GM21526 (cell line): ENCODE measurements around the gene KRTAP4-8.
"Not testable (repeated sequence)": the region's sequence is repeated elsewhere in the genome, so short reads cannot be mapped to it uniquely, and the experiment has no call there.

ENCODE experiments used
- ATAC-seq: cut with Tn5 transposase; IDR thresholded peaks from one replicate; pipeline ENCODE4 v1.9.1; 2021; ENCODE audit warnings: moderate library complexity; ENCODE audit not compliant: unreplicated experiment, low FRiP score

The KRTAP4-8 gene

DNA sequence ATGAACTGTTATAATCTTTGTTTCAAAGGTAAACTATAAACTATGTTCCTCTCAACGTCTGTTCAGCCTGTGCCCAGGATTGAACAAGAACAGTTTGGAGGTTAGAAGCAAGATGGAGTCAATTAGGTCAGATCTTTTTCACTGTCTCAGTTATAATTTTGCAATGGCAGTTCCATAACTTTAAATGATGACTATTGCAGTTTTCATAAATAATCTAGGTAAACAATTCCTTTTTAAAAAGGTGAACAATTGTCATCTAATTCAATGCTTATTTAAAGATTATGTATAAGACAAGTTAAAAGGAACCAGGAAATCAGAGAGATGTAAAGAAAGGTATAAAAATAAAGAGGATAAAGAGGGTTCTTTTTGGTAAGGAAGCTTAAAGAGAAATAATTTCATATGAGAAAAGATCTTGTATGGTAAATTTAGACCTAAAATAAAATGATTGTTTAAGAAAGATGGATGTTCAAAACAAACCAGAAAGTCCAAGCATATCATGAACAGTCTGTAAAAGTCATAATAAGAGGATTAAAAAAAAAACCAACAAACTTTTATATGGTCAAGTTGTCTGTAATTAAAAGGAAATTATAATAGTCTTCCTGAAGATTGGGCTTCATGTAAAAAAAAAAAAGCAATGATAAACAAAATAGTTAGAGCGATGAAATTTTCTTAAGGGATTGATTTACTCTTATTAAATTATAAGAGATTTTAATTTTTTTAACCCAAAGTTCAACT lies 13.4 kb upstream of the KRTAP4-8 start:
- no peak for ATAC-seq

DNA sequence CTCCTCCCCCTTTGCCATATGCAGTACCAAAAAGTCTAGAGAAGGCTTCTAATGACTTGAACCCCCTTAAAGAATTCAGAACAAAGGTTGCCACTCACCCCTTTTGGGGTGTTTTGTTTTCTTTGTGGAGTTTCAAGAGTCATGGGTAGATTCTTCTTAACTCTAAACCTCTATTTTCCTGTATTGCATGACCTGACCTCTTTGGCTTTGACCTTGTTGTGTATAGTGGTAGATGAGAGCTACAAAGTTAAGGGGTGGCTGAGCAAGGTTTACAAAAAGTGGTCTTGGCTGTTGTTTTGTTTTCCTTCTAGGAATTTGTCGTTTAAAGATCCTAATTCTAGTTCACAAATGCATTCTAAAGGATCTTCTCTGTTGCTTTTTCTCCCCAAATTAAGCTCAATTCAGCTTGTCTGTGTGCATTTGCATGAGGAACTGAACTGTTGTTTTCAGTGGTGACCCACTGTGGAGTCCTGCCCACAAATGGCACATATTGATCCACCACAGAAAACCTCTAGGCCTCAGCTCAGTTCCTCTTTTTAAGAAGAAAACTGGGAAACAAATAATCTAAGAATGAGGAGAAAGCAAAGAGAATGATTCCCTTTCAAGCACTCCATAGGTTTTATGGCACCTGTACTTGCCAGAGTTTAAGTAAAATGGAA lies 10.9 kb upstream of the KRTAP4-8 start:
- ATAC-seq, result not testable (repeated sequence)

DNA sequence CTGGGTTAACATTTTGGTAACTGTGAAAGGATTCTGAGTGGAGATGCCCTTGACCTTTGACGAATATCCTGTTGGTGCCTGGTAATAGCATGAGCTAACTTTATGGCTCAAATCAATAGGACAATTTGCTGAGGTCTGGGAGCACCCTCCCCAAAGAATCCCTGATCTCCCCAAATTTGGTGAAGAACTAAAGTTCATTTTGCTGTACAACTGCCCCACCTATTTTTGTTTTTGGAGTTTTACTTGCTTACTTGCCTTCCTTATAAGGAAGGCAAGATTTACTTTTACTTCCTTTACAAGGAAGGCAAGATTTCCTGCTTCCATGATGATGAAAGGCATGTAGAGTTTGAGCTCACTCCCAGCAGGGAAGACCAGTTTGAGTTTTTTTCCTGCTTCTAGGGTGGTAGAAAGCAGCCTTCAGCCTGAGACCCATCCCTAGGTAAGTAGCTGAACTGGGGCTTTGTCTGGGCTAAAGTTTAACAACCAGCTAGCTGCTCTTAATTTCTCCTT lies 10.1 kb upstream of the KRTAP4-8 start:
- ATAC-seq, result no peak

DNA sequence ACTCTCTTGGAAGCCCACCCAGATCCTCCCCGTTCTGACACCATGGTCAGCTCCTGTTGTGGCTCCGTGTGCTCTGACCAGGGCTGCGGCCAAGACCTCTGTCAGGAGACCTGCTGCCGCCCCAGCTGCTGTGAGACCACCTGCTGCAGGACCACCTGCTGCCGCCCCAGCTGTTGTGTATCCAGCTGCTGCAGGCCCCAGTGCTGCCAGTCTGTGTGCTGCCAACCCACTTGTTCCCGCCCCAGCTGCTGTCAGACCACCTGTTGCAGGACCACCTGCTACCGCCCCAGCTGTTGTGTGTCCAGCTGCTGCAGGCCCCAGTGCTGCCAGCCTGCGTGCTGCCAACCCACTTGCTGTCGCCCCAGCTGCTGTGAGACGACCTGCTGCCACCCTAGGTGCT lies 7.4 kb upstream of the KRTAP4-8 start, which contains the start of gene KRTAP4-9:
Gene KRTAP4-9, plus strand, starts transcription at position 43 of the 400 bp plus-strand sequence. Its CDS starts 0 bp downstream, at position 43.
- ATAC-seq, result not testable (repeated sequence)

DNA sequence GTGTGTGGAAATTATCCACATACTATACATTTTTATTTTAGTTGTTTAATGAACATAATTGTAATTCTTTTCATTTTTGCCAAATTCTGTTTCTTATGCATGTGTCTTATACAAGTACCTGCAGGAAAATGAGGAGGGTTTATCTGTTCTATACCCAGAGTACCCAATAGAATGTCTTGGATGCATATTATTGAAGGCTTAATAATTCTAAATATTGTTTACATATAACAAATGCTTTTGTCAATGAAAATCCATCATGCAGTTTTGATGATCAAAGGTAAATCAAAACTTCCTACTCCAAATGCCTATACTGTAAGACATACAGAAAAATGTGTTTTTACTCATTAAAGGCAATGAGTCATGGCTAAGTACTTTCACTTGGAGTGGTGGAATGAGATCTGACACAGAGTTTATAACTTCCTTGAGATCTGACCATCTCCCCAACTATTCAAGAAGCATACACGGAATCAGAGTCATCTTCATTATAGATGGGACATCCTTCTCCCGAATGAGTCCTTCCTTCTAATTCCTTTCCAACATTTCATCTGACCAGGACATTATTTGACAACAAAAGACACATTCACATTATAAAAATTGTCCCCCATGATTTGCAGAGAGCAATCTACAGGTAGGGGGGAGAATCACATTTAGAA lies 6.6 kb upstream of the KRTAP4-8 start:
- not testable (repeated sequence) for ATAC-seq

DNA sequence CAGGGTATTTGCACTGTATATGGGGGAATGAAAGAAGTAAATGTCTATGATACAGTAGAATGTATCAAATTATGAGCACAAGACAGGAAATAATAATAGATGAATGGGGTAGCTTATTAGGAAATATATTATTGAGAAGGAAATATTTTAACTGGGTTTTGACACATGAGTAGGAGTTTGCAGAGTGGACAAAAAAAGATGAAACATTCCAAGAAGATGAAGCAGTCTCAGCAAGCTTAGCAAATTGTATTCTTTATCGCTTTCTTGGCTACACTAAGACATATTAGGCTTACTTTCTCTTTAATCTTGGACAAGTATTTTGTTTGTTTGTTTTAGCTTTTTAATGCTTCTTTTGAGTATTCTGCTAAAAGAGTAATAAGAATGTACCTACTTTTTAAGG lies 6.0 kb upstream of the KRTAP4-8 start:
- no peak for ATAC-seq

DNA sequence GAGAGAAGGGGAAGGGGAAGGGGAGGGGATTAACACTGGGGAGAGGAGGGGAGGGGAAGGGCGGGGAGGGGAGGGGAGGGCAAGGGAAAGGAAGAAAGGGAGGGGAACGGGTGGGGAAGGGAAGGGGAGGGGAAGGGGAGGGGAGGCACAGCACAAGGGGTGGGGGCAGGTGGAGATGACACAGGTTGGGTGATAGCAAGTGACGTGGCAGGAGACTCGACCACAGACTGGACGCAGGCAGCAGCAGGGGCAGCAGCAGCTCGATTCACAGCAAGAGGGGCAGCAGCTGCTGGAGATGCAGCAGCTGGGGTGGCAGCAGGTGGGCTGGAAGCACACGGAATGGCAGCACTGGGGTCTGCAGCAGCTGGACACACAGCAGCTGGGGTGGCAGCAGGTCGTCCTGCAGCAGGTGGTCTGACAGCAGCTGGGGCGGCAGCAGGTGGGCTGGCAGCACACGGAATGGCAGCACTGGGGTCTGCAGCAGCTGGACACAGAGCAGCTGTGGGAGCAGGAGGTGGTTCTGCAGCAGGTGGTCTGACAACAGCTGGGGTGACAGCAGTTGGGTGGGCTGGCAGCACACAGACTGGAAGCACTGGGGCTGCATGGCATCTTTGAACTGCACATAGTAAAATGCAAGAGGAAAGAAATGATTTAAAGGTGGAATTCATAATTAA lies 3.8 kb upstream of the KRTAP4-8 start, which contains the start of gene KRTAP4-16:
Gene KRTAP4-16, minus strand, starts transcription at position 624 of the 674 bp plus-strand sequence. Its CDS starts 0 bp downstream, at position 624.
- ATAC-seq, result no peak

DNA sequence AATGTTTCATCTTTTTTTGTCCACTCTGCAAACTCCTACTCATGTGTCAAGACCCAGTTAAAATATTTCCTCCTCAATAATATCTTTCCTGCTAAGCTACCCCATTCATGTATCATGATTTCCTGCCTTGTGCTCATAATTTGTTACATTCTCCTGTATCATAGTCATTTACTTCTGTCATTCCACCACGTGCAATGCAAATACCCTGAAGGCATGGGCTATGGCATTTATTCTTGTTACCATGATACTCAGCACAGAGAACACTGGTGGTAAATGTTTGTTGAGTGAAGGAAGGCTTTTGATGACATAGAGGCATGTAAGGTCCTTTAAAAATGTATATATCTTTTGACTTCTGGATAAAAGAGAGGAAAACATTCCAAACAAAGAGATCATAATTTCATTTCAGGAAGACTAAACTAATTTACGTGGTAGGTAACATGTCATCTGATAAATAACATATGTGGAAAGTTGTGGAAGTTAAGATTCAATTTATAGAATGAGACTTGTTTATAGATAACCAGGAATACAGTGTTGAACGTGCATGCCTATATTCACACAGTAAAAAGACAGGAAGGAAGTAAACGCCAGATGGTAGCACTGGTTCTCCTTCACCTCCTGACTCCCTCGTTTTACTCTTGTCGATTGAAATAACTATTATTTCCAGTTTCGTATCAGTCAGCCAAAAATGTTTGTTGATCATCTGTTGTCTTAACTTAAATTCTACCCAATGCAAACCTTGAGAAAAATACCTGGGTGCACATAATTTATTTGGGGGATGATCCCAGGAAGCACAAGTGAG lies 1.9 kb upstream of the KRTAP4-8 start:
- not testable (repeated sequence) for ATAC-seq

DNA sequence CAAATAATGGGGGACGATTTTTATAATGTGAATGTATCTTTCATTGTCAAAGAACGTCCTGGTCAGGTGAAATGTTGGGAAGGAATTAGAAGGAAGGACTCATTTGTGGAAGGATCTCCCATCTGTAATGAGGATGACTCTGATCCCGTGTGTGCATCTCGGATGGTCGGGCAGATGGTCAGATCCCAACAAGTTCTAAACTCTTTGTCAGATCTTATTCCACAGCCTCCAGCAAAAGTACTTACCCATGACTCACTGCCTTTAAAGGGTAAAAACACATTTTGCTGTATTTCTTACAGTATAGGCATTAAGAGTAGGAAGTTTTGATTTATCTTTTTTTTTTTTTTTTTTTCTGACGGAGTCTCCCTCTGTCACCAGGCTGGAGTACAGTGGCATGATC lies 539 bp upstream of the KRTAP4-8 start:
- ATAC-seq, result no peak

DNA sequence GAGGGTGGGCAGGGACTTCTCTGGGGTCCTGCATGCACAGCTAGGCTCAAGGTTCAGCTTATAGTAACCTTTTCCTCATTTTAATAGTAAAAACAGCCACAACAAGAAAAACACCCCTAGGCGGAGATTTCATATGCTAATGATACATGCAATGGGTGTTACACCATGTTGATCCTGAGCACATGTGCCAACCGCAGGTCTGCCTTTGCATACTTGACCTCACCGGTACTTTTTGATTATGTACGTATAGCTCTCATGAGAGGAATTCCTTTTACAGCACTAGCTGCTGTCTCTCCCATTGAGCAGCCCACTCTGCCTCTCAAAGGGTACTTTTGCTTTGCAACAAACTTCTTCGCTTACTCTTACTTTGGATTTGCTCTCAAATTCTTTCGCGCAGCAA lies 1.9 kb downstream of the KRTAP4-8 start:
- no peak for ATAC-seq

DNA sequence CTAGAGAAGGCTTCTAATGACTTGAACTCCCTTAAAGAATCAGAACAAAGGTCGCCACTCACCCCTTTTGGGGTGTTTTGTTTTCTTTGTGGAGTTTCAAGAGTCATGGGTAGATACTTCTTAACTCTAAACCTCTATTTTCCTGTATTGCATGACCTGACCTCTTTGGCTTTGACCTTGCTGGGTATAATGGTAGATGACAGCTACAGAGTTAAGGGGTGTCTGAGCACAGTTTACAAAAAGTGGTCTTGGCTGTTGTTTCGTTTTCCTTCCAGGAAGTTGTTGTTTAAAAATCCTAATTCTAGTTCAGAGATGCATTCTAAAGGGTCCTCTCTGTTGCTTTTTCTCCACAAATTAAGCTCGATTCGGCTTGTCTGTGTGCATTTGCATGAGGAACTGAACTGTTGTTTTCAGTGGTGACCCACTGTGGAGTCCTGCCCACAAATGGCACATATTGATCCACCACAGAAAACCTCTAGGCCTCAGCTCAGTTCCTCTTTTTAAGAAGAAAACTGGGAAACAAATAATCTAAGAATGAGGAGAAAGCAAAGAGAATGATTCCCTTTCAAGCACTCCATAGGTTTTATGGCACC lies 9.1 kb downstream of the KRTAP4-8 start:
- ATAC-seq, result not testable (repeated sequence)

DNA sequence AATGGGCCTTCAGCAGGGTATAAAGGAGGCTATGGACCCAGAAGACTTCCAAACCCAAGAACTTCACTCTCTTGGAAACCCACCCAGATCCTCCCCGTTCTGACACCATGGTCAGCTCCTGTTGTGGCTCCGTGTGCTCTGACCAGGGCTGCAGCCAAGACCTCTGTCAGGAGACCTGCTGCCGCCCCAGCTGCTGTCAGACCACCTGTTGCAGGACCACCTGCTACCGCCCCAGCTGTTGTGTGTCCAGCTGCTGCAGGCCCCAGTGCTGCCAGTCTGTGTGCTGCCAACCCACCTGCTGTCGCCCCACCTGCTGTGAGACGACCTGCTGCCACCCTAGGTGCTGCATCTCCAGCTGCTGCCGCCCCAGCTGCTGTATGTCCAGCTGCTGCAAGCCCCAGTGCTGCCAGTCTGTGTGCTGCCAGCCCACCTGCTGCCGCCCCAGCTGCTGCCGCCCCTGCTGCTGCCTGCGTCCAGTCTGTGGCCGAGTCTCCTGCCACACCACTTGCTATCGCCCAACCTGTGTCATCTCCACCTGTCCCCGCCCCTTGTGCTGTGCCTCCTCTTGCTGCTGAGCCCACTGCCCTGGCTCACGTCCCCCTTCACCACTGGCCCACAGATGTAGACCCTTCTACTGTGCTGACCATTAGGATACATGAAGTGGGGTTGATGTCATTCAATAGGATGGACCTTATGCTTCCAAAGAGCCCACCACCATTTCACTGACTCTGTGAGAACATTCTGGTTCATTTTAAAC lies 13.7 kb downstream of the KRTAP4-8 start, which contains the start of gene KRTAP4-7:
Gene KRTAP4-7, plus strand, starts transcription at position 51 of the 757 bp plus-strand sequence. Its CDS starts 57 bp downstream, at position 108.
- not testable (repeated sequence) for ATAC-seq

DNA sequence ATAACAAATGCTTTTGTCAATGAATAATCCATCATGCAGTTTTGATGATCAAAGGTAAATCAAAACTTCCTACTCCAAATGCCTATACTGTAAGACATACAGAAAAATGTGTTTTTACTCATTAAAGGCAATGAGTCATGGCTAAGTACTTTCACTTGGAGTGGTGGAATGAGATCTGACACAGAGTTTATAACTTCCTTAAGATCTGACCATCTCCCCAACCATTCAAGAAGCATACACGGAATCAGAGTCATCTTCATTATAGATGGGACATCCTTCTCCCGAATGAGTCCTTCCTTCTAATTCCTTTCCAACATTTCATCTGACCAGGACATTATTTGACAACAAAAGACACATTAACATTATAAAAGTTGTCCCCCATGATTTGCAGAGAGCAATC lies 14.5 kb downstream of the KRTAP4-8 start:
- not testable (repeated sequence) for ATAC-seq

DNA sequence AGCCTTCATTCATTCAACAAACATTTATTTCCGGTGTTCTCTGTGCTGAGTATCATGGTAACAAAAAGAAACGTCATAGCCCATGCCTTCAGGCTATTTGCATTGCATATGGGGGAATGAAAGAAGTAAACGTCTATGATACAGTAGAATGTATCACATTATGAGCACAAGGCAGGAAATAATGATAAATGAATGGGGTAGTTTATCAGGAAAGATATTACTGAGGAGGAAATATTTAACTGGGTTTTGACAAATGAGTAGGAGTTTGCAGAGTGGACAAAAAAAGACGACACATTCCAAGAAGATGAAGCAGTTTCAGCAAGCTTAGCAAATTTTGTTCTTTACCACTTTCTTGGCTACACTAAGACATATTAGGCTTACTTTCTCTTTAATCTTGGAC lies 15.3 kb downstream of the KRTAP4-8 start:
- ATAC-seq, result no peak

DNA sequence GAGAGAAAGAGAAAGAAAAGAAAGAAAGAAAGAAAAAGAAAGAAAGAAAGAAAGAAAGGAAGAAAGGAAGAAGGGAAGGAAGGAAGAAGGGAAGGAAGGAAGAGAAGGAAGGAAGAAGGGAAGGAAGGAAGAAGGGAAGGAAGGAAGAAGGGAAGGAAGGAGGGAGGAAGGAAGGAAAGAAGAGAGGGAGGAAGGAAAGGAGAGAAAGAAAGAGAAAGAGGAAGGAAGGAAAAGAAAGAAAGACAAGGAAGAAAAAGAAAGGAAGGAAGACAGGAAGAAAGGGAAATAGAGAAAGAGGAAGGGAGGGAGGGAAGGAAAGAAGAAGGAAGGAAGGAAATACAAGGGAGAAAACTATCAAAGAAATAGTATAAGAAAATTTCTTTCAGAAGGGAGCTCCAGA lies 21.2 kb downstream of the KRTAP4-8 start:
- no peak for ATAC-seq

DNA sequence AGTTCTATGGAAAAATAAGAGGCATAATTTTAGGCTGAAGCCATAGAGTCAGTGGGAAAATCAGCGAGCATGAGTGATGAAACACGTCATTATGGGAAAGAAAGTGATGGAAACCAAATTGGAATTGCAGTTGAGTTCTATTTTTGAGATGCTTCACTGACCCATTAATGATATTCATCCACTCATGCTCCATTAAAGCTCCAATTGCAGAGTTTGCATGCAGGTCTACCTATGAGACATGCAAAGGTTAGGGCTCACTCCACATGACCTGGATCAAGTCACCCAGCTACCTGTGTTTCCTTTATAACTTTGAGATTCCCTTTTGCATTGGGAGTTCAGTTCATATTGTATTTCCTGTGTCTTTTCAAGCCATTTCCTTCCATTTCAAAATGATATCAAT lies 24.3 kb downstream of the KRTAP4-8 start:
- no peak for ATAC-seq

DNA sequence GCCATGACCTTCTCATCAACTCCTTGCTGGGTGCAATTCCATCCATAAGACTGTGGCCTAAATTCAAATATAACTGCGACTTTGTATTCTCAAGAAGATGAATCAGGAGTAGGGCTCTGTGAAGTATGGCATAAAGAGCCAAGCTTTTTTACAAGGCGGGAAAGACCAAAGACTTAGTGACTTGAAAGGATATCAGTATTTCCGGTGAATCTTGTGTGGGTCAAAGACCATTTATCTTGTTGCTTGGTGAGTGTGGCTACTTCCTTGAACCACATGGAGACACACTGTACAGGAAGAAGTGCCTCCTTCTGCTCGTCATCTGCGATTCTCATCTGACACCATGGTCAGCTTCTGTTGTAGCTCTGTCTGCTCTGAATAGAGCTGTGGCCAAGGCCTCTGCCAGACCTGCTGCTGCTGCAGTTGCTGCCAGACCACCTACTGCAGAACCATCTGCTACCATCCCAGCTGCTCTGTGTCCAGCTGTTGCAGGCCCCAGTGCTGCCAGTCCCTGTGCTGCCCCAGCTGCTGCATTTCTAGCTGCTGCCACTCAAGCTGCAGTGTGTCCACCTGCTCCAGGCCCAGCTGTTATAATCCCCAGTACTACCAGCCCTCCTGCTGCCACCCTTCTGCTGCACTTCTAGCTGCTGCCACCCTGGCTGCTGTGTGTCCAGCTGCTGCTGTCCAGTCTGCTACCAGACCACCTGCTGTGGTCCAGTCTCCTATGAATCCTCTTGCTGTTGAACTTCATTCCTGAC lies 26.2 kb downstream of the KRTAP4-8 start:
- no peak for ATAC-seq

DNA sequence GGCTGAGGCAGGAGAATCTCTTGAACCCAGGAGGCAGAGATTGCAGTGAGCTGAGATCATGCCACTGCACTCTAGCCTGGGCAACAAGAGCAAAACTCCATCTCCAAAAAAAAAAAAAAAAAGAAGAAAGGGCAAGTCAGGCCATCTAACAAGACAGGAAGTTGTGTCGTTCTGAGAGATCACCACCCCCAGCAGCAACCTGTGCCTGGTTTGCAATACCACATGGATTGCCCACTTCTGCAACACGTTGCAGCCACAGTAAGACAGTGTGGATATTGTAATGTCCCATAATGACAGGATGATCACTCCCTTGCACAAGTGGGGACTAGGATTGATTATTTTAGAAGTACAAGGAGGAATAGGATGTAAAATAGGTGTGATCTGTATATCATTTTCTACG lies 28.9 kb downstream of the KRTAP4-8 start:
- ATAC-seq, result no peak
